A204.1 (cell line): ENCODE measurements around the gene CMTM5.
"Not testable (repeated sequence)": the region's sequence is repeated elsewhere in the genome, so short reads cannot be mapped to it uniquely, and the experiment has no call there.

Experiments used
- FAIRE-seq: peaks from 2 replicates; lab custom pipeline; 2012; peaks lifted over from hg19 to GRCh38; lab: Jason Lieb, UNC

CMTM5 gene

GRCh38 chr14:23414906-23415820 is 38.3 kb downstream of the CMTM5 start:
- FAIRE-seq, result no peak

- FAIRE-seq, result no peak
Observed at GRCh38 chr14:23415821-23416778, 39.3 kb downstream of the CMTM5 start.

DNA sequence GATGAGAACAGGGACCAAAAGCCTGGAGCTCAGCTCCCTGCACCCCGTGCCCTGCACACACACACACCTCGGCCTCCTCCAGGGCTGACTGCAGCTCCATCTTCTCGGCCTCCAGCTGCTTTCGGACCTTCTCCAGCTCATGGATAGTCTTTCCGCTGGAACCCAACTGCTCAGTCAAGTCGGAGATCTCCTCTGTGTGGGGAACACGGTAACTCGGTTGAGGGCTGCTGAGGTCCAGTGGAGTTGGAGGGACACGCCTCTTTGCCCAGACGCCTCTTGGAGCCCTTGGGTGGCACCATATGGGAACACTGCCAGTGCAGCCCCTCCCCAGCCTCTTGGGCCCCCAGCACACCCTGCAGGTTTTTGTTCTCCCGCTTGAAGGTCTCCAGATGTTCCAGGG is 40.0 kb downstream of the CMTM5 start:
- no peak for FAIRE-seq

DNA sequence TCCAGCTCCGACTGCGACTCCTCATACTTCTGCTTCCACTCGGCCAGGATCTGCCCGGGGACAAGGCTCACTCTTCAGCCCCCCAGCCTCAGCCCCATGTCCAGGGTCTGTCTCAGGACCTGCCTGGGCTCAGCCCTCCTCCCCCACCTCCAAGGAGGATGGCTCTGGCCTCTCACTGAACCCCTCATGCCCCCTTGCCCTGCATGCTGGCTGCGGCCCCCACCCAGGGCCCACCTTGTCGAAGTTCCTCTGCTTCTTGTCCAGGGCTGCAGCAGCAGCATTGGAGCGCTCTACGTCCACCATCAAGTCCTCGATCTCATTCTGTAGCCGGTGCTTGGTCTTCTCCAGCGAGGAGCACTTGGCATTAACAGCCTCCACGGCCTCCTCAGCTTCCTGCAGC is 40.4 kb downstream of the CMTM5 start:
- not testable (repeated sequence) for FAIRE-seq

DNA sequence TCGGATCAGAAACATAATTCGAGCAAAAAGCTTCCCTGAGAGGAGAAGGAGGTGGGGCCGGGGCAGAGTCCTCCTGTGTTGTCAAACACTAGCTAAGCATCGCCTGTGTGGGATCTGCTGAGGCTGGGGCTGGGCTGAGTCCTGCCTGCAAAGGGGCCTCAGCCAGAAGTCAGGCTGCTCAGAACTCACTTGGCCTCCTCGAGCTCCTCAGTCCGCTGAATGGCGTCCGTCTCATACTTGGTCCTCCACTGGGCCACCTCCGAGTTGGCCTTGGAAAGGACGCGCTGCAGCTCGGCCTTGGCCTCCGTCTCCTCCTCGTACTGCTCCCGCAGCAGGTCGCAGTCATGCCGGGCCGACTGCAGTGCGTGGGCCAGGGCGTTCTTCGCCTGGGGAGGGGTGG is 41.2 kb downstream of the CMTM5 start:
- no peak for FAIRE-seq

DNA sequence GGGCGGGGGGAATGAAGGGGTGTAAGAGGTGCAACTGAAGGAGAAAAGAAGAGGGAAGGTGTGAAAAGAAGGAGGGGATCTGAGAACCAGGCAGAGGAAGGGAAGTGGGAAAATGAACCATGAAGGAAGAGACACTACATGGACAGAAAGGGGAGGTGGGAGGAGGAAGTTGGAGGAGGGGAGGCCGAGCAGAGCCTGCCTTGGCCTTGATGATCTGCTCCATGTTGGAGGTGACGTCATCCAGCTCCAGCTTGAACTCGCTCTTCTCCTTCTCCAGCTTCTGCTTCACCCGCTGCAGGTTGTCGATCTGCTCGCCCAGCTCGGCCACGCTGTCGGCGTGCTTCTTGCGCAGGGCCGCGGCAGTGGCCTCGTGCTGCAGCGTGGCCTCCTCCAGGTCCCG is 42.8 kb downstream of the CMTM5 start:
- FAIRE-seq, result not testable (repeated sequence)

- no peak for FAIRE-seq
Observed at GRCh38 chr14:23421594-23421993, 44.7 kb downstream of the CMTM5 start.

DNA sequence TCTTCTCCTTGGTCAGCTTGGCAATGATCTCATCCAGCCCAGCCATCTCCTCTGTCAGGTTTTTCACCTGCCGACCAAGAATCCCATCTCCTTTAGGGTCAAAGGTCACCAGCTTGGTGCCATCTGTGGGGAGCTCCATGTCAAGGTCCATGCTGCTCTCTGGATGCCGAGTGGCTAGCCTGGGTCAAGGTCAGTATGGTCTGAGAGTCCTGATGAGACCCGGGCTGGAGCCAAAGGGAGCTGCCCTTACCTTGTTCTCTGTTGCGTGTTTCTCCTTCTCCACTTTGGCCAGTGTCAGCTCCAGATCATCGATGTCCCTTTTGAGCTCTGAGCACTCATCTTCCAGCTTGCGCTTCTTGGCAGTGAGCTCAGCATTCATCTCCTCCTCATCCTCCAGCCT is 46.8 kb downstream of the CMTM5 start:
- no peak for FAIRE-seq

GRCh38 chr14:23425169-23425568 is 48.3 kb downstream of the CMTM5 start:
- FAIRE-seq, result no peak

GRCh38 chr14:23425798-23426197 is 49.0 kb downstream of the CMTM5 start:
- FAIRE-seq, result not testable (repeated sequence)

- no peak for FAIRE-seq
Observed at GRCh38 chr14:23428686-23429495, 52.0 kb downstream of the CMTM5 start.
